AG08395 (cell line): Measurements from ENCODE around the gene STARD9.
"Not testable (repeated sequence)": the region's sequence is repeated elsewhere in the genome, so short reads cannot be mapped to it uniquely, and the experiment has no call there.

Source experiments
- DNase-seq: peaks from one replicate; pipeline ENCODE4 v3.0.0; 2012; ENCODE audit warnings: mixed read lengths, low spot score

STARD9 gene

GRCh38 chr15:42575188-42576039 is at the start of gene STARD9:
Gene STARD9, plus strand, starts transcription at chr15:42575606. Its CDS starts 110 bp downstream, at chr15:42575716.
- peak; percentile 97 for DNase-seq

GRCh38 chr15:42528970-42529369 is 46.4 kb upstream of the STARD9 start:
- DNase-seq, result no peak

- no peak for DNase-seq
Observed at GRCh38 chr15:42533246-42533645, 42.2 kb upstream of the STARD9 start.

GRCh38 chr15:42544853-42545629 is 30.4 kb upstream of the STARD9 start:
- no peak for DNase-seq

- peak; percentile 48 for DNase-seq
Observed at GRCh38 chr15:42547918-42548248, 27.5 kb upstream of the STARD9 start.

GRCh38 chr15:42548249-42549031 is 27.0 kb upstream of the STARD9 start, which contains the start of the genes HAUS2 and LRRC57:
Gene HAUS2, plus strand, starts transcription at chr15:42548838. Its CDS starts 35 bp downstream, at chr15:42548873.
Gene LRRC57, minus strand, starts transcription at chr15:42548793. Its CDS starts 359 bp downstream, at chr15:42548434.
- DNase-seq, result peak; percentile 93

GRCh38 chr15:42549032-42549491 is 26.3 kb upstream of the STARD9 start:
- DNase-seq, result peak; percentile 38

- DNase-seq, result no peak
Observed at GRCh38 chr15:42549741-42550392, 25.5 kb upstream of the STARD9 start.

GRCh38 chr15:42553554-42553953 is 21.9 kb upstream of the STARD9 start:
- no peak for DNase-seq

- DNase-seq, result not testable (repeated sequence)
Observed at GRCh38 chr15:42556550-42557207, 18.7 kb upstream of the STARD9 start.

GRCh38 chr15:42558739-42559138 is 16.7 kb upstream of the STARD9 start:
- DNase-seq, result no peak

- no peak for DNase-seq
Observed at GRCh38 chr15:42576040-42576594, 711 bp downstream of the STARD9 start.

GRCh38 chr15:42576776-42577175 is 1.4 kb downstream of the STARD9 start:
- no peak for DNase-seq

GRCh38 chr15:42577514-42578031 is 2.2 kb downstream of the STARD9 start:
- DNase-seq, result peak; percentile 45

GRCh38 chr15:42578984-42579537 is 3.7 kb downstream of the STARD9 start:
- DNase-seq, result no peak

- peak; percentile 73 for DNase-seq
Observed at GRCh38 chr15:42581272-42581730, 5.9 kb downstream of the STARD9 start.

GRCh38 chr15:42582569-42583375 is 7.4 kb downstream of the STARD9 start:
- DNase-seq, result no peak

GRCh38 chr15:42584031-42584765 is 8.8 kb downstream of the STARD9 start:
- no peak for DNase-seq
